Suprapubic skin (tissue), 4 donors: Measurements from ENCODE around the gene FIGN. TPM values are rescaled to one million over a fixed set of nuclear protein-coding genes. Genes with fewer than 3 reads are reported as not detected.

ENCODE experiments used
- DNase-seq, 2 donors: peaks; one replicate each; pipeline ENCODE4 v3.0.0-alpha.2; 2019; ENCODE audit warnings: low spot score in 2 of 2
- H3K27ac ChIP-seq: fragments of 200-600 bp; sonication (generic); one replicate; pipeline ENCODE4 v1.5.1; 2019
- H3K27me3 ChIP-seq: fragments of 200-600 bp; sonication (generic); one replicate; pipeline ENCODE4 v1.5.1; 2019
- H3K36me3 ChIP-seq: fragments of 200-600 bp; sonication (generic); one replicate; pipeline ENCODE4 v1.5.1; 2019
- H3K4me1 ChIP-seq: fragments of 200-600 bp; sonication (generic); one replicate; pipeline ENCODE4 v1.5.1; 2019
- H3K4me3 ChIP-seq: fragments of 200-600 bp; sonication (generic); one replicate; pipeline ENCODE4 v1.5.1; 2019; ENCODE audit warnings: mild to moderate bottlenecking
- H3K9me3 ChIP-seq: fragments of 200-600 bp; sonication (generic); one replicate; pipeline ENCODE4 v1.5.1; 2019
- EP300 ChIP-seq: sonication (generic); formaldehyde crosslinking; IDR thresholded peaks from one replicate; pipeline ENCODE4 v1.6.1; 2017; ENCODE audit warnings: antibody characterized with exemption
- POLR2A ChIP-seq, 2 donors: fragments of 450-650 bp; IDR thresholded peaks; one replicate each; pipeline ENCODE4 v1.6.1; 2017; ENCODE audit warnings: antibody characterized with exemption in 2 of 2, mild to moderate bottlenecking in 2 of 2, moderate library complexity in 2 of 2
- POLR2AphosphoS5 ChIP-seq, 3 donors: sonication (generic); formaldehyde crosslinking; IDR thresholded peaks; one replicate each; pipeline ENCODE4 v1.6.1; 2017; ENCODE audit warnings: antibody characterized with exemption in 3 of 3
- WGBS: methylation state at CpG from one replicate; pipeline ENCODE4 v1.1.5; 2018; 5-methylcytosine and 5-hydroxymethylcytosine counted together
- total RNA-seq, 4 donors: library from RNA; depleted of rRNA; stranded (reverse); fragments of >200 nt; gene quantifications; one replicate each; pipeline ENCODE4 v1.1.0, GENCODE V29; 2016
- TF ChIP-seq, protein P1 (sequence below), 2 donors: fragments of 200-600 bp in 1 of 2; fragments of 450-650 bp in 1 of 2; sonication (generic) in 1 of 2; IDR thresholded peaks; one replicate each; pipeline ENCODE4 v1.5.1; 2016 to 2019; ENCODE audit warnings: antibody characterized with exemption in 2 of 2, mild to moderate bottlenecking in 1 of 2, moderate library complexity in 1 of 2

FIGN gene
- total RNA-seq, 4 donors from 2014 or later: 1.6 to 2.2 (median 1.9) TPM

DNA sequence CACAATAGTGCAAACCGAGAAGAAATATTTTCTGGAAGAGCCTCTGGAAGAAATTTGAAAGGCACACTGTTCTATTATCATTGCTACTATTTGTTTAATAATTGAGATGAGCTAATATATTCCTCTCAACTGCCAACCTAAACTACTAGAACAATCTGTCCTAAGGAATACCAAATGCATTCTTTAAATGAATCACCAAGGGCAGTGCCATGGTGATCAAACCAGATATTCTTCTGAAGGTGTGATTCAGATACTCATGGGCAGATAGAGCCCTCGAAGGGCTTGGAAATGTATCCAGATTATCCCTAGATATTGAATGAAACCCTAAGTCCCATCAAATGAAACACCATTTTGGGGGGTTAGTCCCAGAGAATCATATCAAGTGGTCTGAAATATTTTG lies 76.6 kb downstream of the FIGN start:
- peak overlapping the region; percentile 47 for H3K27ac ChIP-seq
- WGBS: 46% methylated on average over 2 of the region's 2 CpGs
- TF ChIP-seq, protein P1, sequence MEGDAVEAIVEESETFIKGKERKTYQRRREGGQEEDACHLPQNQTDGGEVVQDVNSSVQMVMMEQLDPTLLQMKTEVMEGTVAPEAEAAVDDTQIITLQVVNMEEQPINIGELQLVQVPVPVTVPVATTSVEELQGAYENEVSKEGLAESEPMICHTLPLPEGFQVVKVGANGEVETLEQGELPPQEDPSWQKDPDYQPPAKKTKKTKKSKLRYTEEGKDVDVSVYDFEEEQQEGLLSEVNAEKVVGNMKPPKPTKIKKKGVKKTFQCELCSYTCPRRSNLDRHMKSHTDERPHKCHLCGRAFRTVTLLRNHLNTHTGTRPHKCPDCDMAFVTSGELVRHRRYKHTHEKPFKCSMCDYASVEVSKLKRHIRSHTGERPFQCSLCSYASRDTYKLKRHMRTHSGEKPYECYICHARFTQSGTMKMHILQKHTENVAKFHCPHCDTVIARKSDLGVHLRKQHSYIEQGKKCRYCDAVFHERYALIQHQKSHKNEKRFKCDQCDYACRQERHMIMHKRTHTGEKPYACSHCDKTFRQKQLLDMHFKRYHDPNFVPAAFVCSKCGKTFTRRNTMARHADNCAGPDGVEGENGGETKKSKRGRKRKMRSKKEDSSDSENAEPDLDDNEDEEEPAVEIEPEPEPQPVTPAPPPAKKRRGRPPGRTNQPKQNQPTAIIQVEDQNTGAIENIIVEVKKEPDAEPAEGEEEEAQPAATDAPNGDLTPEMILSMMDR (IDR thresholded peaks at IDR 0.05): no peak
- TF ChIP-seq POLR2A (IDR thresholded peaks at IDR 0.05) (no peak), EP300 (no peak), POLR2AphosphoS5 (IDR thresholded peaks at IDR 0.05) (no peak)
- peaks cover 19% of the 10 kb centered on the region for H3K4me1 ChIP-seq
- no peaks in the 10 kb centered on the region for H3K36me3 ChIP-seq
- no peak overlapping the region for H3K4me3 ChIP-seq
- no peak for DNase-seq
- H3K9me3 ChIP-seq: no peaks in the 10 kb centered on the region
- H3K27me3 ChIP-seq: no peaks in the 10 kb centered on the region

DNA sequence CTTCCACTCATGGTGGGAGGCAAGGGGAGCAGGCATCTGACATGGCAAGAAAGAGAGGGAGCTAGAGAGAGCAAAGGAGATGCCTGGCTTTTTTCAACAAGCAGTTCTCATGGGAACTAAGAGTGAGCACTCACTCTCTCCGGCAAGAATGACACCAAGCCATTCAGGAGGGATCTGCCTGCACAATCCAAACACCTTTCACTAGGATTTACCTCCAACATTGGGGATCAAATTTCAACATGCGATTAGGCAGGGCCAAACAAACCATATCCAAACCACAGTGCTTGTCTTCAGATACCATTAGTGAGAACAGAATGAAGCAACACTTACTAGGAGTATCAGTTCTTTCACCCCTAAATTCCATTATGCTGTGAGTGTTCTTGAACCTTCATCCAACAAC lies 77.3 kb downstream of the FIGN start:
- Histone ChIP-seq H3K4me3 (no peak overlapping the region), H3K27ac (peak overlapping the region; percentile 47), H3K4me1 (peaks cover 19% of the 10 kb centered on the region), H3K27me3 (no peaks in the 10 kb centered on the region), H3K36me3 (no peaks in the 10 kb centered on the region), H3K9me3 (no peaks in the 10 kb centered on the region)
- no peak for DNase-seq
- TF ChIP-seq POLR2A (IDR thresholded peaks at IDR 0.05): no peak
- TF ChIP-seq POLR2AphosphoS5 (IDR thresholded peaks at IDR 0.05): no peak
- no peak for TF ChIP-seq EP300
- TF ChIP-seq, protein P1 (IDR thresholded peaks at IDR 0.05): no peak
- WGBS: 73% methylated on average over 2 of the region's 2 CpGs

DNA sequence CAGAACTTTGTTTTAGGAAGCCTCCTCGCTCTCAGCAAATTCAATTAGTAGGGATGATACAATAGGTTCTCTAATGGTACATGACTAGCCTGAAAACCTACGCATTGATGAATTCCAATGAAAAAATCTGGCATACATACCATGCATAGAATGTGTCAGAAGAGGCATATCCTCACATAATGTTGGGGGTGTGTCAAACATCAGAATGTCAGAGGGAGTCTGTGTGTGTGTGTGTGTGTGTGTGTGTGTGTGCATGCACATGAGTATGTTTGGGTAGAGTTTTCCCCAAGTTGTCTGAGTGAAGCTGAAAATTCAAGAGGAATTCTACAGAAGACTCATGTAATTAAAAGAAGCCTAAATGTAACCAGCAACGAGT lies 78.5 kb downstream of the FIGN start:
- WGBS: 58% methylated on average over 3 of the region's 3 CpGs

DNA sequence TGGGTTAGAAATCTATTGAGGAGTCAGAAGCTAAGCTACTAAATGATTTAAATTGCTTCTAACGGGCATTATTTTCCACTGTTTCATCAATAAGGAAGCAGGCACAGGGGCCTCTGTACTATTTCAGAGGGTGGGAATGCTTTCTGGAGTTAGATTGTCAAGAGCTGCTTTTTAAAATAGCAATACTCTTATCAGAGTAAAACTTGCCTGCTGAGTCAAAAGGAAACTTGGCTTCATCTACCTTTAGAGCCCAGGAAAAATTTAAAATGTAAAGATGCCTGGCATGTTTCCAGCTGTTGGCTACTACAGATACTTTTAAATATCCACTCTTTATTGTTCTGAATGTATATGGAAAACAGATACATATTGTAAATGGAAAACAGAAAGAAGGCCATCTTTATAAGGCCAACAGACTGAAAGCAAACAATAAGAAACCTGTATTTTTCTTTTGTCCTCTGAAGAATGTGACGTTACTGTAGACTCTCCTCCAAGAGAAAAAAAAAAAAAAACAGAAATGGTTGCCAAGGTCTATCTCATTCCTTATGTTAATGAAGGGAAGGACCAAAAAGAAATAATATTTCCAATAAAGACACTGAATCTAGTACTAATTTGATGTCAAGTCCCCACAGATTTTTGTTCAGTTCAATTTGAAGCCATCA lies 79.1 kb downstream of the FIGN start:
- DNase-seq: no peak
- H3K9me3 ChIP-seq: no peaks in the 10 kb centered on the region
- peaks cover 19% of the 10 kb centered on the region for H3K4me1 ChIP-seq
- H3K36me3 ChIP-seq: no peaks in the 10 kb centered on the region
- no peak overlapping the region for H3K27ac ChIP-seq
- H3K4me3 ChIP-seq: no peak overlapping the region
- 50% methylated on average over 2 of the region's 2 CpGs for whole genome bisulfite sequencing
- no peak for TF ChIP-seq POLR2AphosphoS5 (IDR thresholded peaks at IDR 0.05)
- no peak for TF ChIP-seq EP300
- TF ChIP-seq, protein P1 (IDR thresholded peaks at IDR 0.05): no peak
- TF ChIP-seq POLR2A (IDR thresholded peaks at IDR 0.05): no peak
- no peaks in the 10 kb centered on the region for H3K27me3 ChIP-seq

More for the DNA sequence above, 78.5 kb downstream of the FIGN start:
- Histone ChIP-seq H3K27ac (no peak overlapping the region), H3K9me3 (no peaks in the 10 kb centered on the region), H3K4me1 (peaks cover 19% of the 10 kb centered on the region), H3K4me3 (no peak overlapping the region), H3K27me3 (no peaks in the 10 kb centered on the region), H3K36me3 (no peaks in the 10 kb centered on the region)
- no peak for TF ChIP-seq POLR2A (IDR thresholded peaks at IDR 0.05)
- TF ChIP-seq, protein P1 (IDR thresholded peaks at IDR 0.05): no peak
- DNase-seq: no peak

DNA sequence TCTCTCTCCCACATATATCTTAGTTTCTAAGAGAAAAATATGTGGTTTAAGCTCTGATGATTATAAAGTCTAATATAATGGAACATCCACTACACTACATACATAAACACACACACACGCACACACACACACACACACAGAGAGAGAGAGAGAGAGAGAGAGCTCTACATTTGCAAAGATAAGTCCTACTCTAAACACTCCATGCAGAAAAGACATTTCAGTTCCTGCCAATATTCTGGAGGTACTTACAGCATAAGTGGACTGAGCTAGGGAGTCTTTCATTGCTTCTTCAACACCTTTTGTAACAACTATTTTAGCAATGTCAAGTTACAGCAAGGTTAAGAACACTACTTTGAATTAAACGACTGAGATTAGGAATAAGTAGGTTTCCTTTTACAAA lies 80.1 kb downstream of the FIGN start:
- Histone ChIP-seq H3K9me3 (no peaks in the 10 kb centered on the region), H3K4me1 (peaks cover 19% of the 10 kb centered on the region), H3K4me3 (no peak overlapping the region), H3K27ac (no peak overlapping the region), H3K36me3 (no peaks in the 10 kb centered on the region), H3K27me3 (no peaks in the 10 kb centered on the region)
- 90% methylated on average over 2 of the region's 2 CpGs for WGBS
- no peak for DNase-seq
- TF ChIP-seq EP300: no peak
- TF ChIP-seq POLR2AphosphoS5 (IDR thresholded peaks at IDR 0.05): no peak
- TF ChIP-seq POLR2A (IDR thresholded peaks at IDR 0.05): no peak
- TF ChIP-seq, protein P1 (IDR thresholded peaks at IDR 0.05): no peak
